Mesendoderm (in vitro differentiated cells): ENCODE data around the gene SRGAP3.

Experiments
- DNase-seq: peaks from one replicate; pipeline ENCODE4 v3.0.0; 2013
- H2AK5ac ChIP-seq: 2 replicates; pipeline ENCODE4 v1.6.1; 2013; ENCODE audit warnings: low read length, inconsistent platforms
- H2BK120ac ChIP-seq: 2 replicates; pipeline ENCODE4 v1.6.1; 2013; ENCODE audit warnings: low read depth, mild to moderate bottlenecking, low read length, moderate library complexity, mixed read lengths
- H2BK15ac ChIP-seq: replicated peaks from 2 replicates; pipeline ENCODE4 v1.6.1; 2013; ENCODE audit warnings: low read depth, mild to moderate bottlenecking, moderate library complexity
- H2BK5ac ChIP-seq: 2 replicates; pipeline ENCODE4 v1.6.1; 2013; ENCODE audit warnings: low read length, inconsistent platforms
- H3K18ac ChIP-seq: 2 replicates; pipeline ENCODE4 v1.6.1; 2013; ENCODE audit warnings: mild to moderate bottlenecking, low read length, mixed read lengths
- H3K23ac ChIP-seq: one replicate; pipeline ENCODE4 v1.6.1; 2013; ENCODE audit warnings: low read length
- H3K27ac ChIP-seq: 2 replicates; pipeline ENCODE4 v1.5.1; 2013; ENCODE audit warnings: low read depth, mild to moderate bottlenecking, inconsistent platforms, low read length, moderate library complexity
- H3K27me3 ChIP-seq: 2 replicates; pipeline ENCODE4 v1.6.1; 2013; ENCODE audit warnings: low read length, control low read depth, mild to moderate bottlenecking, inconsistent platforms; ENCODE audit not compliant: insufficient read depth, poor library complexity
- H3K36me3 ChIP-seq: 2 replicates; pipeline ENCODE4 v1.6.1; 2013; ENCODE audit warnings: low read length, inconsistent platforms; ENCODE audit not compliant: control insufficient read depth, insufficient read depth
- H3K4ac ChIP-seq: one replicate; pipeline ENCODE4 v1.6.1; 2013; ENCODE audit warnings: low read depth, mild to moderate bottlenecking, low read length, moderate library complexity
- H3K4me1 ChIP-seq: 2 replicates; pipeline ENCODE4 v1.6.1; 2013; ENCODE audit warnings: low read depth, low read length, inconsistent platforms; ENCODE audit not compliant: control insufficient read depth
- H3K4me2 ChIP-seq: 2 replicates; pipeline ENCODE4 v1.6.1; 2013; ENCODE audit warnings: low read length
- H3K4me3 ChIP-seq: 2 replicates; pipeline ENCODE4 v1.5.1; 2013; ENCODE audit warnings: mild to moderate bottlenecking, low read length
- H3K56ac ChIP-seq: one replicate; pipeline ENCODE4 v1.6.1; 2013; ENCODE audit warnings: low read length
- H3K79me1 ChIP-seq: 2 replicates; pipeline ENCODE4 v1.6.1; 2013; ENCODE audit warnings: low read length, inconsistent platforms
- H3K79me2 ChIP-seq: 2 replicates; pipeline ENCODE4 v1.6.1; 2013; ENCODE audit warnings: mild to moderate bottlenecking, low read length; ENCODE audit not compliant: control insufficient read depth, insufficient read depth
- H3K9ac ChIP-seq: 2 replicates; pipeline ENCODE4 v1.6.1; 2013; ENCODE audit warnings: low read length, inconsistent platforms
- H4K5ac ChIP-seq: one replicate; pipeline ENCODE4 v1.6.1; 2013; ENCODE audit warnings: low read length
- H4K8ac ChIP-seq: one replicate; pipeline ENCODE4 v1.6.1; 2013; ENCODE audit warnings: low read depth, mild to moderate bottlenecking, control low read depth, low read length, moderate library complexity
- WGBS: extraction: QIAGEN DNeasy Blood & Tissue Kit; methylation state at CpG from one replicate; pipeline ENCODE4 v1.1.7; 2013; ENCODE audit warnings: low lambda C conversion rate, missing lambda C conversion rate; ENCODE audit not compliant: insufficient coverage; ENCODE audit errors: extremely low coverage; 5-methylcytosine and 5-hydroxymethylcytosine counted together

The SRGAP3 gene

DNA sequence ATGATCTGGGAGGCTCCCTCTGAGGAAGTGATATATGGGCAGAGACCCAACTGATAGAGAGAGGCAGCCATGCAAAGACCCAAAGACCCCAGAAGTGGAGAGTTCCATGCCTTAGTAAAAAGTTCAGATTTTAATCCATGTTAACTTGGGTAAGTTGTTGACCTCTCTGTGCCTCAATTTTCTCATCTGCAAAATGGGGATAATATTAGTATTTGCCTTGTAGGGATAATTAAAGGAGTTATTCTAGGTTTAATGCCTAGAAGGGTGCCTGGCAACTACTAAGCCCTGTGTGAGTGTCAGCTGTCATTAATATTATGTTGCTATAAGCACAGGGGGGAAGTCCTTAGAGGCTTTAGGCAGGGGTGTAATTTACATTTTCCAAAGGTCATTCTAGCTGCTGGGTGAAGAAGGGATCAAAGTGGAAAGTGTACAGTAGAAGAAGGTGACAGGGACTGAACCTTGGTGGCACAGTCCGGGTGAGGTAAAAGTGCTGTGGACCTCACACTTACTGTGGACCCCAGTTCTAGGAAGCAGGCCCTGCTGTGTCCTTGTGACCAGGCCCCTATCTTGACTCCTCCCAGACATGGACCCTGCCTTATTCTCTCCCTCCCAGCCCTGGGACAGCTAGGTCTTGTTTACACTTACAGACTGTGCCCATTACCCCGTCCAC lies 283.2 kb downstream of the SRGAP3 start:
- Histone ChIP-seq H2BK15ac (no peak overlapping the region), H4K8ac (no peak overlapping the region), H2BK120ac (no peak overlapping the region), H3K4me1 (peaks cover 5% of the 10 kb centered on the region), H2AK5ac (no peak overlapping the region), H3K79me2 (peaks cover 17% of the 10 kb centered on the region), H4K5ac (no peak overlapping the region), H3K23ac (no peak overlapping the region), H3K4me2 (no peak overlapping the region), H3K36me3 (no peaks in the 10 kb centered on the region), H3K27me3 (no peaks in the 10 kb centered on the region), H3K18ac (no peak overlapping the region), H2BK5ac (no peak overlapping the region), H3K79me1 (peaks cover 10% of the 10 kb centered on the region), H3K56ac (no peak overlapping the region), H3K4ac (no peak overlapping the region), H3K9ac (no peak overlapping the region), H3K27ac (no peak overlapping the region), H3K4me3 (no peak overlapping the region)
- no peak for DNase-seq
- WGBS, result no CpG with 5 or more reads among the region's 2 CpGs

DNA sequence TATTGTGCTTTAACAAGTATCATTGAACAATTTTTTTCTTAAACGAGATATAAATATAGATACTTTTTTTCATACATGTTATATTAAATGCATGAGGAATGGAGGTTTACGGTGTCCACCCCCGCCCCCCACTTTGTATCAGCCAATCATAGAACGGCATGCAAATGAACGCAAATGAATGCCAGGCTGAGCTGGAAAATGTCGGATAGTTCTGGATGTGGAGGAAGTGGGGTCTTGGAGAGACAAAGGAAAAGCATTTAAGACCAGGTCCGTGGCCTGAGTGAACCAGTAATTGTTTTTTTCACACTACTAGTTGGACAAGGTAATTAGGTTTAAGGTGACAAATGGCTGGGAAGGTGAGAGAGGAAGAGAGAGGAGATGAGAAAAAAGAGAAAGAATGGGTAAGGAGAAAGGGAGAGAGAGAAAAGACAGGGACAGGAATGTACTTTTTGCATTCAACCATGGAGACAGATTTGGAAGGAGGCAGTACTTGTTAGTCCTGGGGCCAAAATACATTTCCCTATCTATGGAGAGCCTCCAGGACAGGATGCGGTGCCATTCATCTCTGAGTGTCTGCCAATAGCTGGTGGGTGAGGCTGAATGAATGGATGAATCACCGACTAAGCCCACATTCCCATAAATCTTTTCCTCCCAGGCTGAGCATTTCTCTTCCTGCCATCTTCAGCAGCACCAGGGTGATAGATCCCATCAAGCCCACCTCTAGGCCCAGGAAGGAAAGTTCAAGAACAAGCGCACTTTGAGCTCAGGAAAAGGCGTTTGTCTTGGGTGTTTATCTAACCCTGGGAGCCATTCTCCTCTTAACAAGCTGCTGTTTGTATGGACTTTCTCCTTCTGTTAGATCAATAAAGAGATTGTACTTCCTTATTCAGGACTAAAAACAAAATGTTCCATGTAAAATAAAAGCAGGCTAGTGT lies 284.7 kb downstream of the SRGAP3 start:
- no peak overlapping the region for H3K4me3 ChIP-seq
- no CpG with 5 or more reads among the region's 11 CpGs for WGBS
- no peak overlapping the region for H3K4ac ChIP-seq
- H3K23ac ChIP-seq, result no peak overlapping the region
- H2BK120ac ChIP-seq, result no peak overlapping the region
- peaks cover 5% of the 10 kb centered on the region for H3K4me1 ChIP-seq
- DNase-seq, result peak; percentile 58
- H3K79me2 ChIP-seq, result peaks cover 18% of the 10 kb centered on the region
- no peak overlapping the region for H3K27ac ChIP-seq
- no peak overlapping the region for H4K8ac ChIP-seq
- H3K9ac ChIP-seq, result no peak overlapping the region
- H3K36me3 ChIP-seq, result no peaks in the 10 kb centered on the region
- H3K4me2 ChIP-seq, result no peak overlapping the region
- H3K18ac ChIP-seq, result no peak overlapping the region
- no peak overlapping the region for H2BK5ac ChIP-seq
- no peak overlapping the region for H2BK15ac ChIP-seq
- H2AK5ac ChIP-seq, result no peak overlapping the region
- H3K56ac ChIP-seq, result no peak overlapping the region
- H3K79me1 ChIP-seq, result peaks cover 10% of the 10 kb centered on the region
- no peak overlapping the region for H4K5ac ChIP-seq
- no peaks in the 10 kb centered on the region for H3K27me3 ChIP-seq

DNA sequence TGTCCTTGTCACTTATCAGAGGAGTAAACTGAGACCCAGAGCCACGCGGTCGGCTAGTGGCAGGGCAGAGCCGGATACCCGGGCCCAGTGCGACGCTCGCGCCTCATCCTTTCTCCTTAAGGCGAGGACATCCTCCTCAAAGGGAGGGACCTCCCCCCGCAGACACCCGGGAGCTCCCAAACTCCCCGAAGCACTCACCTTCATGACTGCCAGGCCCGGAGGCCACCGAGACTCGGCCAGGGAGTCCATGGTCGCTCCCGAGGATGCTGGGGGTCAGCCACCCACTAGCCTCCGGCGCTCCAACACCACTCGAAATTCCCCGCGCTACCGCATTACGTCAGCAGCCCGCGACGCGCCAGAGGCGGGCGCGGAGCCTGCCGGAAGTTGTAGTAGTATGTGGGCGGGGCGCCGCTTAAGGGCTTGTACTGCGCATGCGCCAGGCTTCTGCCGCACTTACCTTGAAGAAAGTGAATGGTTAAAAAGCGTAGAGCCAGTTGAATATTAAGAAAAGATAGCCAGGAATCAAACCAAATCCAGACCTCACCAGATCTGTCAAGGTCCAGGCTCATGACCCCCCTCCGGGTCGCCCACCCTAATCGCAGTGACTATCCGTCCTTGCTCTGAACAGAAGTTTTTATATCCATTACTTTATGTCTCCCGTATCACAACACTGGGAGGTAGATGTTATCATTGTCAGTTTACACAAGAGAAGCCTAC lies 286.2 kb downstream of the SRGAP3 start, which contains the start of gene RAD18:
TSS of gene RAD18 (minus strand) at position 336 of the 717 bp plus-strand sequence. CDS start at position 249, 87 bp downstream.
- H2BK15ac ChIP-seq, result no peak within 1 kb of the TSS
- H3K4me2 ChIP-seq, result peak within 1 kb of the TSS; percentile 90
- peak within 1 kb of the TSS; percentile 65 for H3K4ac ChIP-seq
- peak within 1 kb of the TSS; percentile 33 for H4K5ac ChIP-seq
- H3K18ac ChIP-seq, result no peak within 1 kb of the TSS
- peak within 1 kb of the TSS; percentile 92 for H3K56ac ChIP-seq
- no peak within 1 kb of the TSS for H2BK5ac ChIP-seq
- H3K79me1 ChIP-seq, result peaks cover 14% of the 10 kb centered on the region
- H3K4me3 ChIP-seq, result peak within 1 kb of the TSS; percentile 96
- no peak within 1 kb of the TSS for H2AK5ac ChIP-seq
- no peak within 1 kb of the TSS for H4K8ac ChIP-seq
- no CpG with 5 or more reads among the region's 45 CpGs for WGBS
- DNase-seq, result peak; percentile 95
- peaks cover 23% of the 10 kb centered on the region for H3K79me2 ChIP-seq
- no peak within 1 kb of the TSS for H3K23ac ChIP-seq
- no peaks in the 10 kb centered on the region for H3K36me3 ChIP-seq
- no peak within 1 kb of the TSS for H3K27ac ChIP-seq
- H3K9ac ChIP-seq, result peak within 1 kb of the TSS; percentile 96
- H2BK120ac ChIP-seq, result no peak within 1 kb of the TSS
- no peaks in the 10 kb centered on the region for H3K27me3 ChIP-seq
- peaks cover 5% of the 10 kb centered on the region for H3K4me1 ChIP-seq

DNA sequence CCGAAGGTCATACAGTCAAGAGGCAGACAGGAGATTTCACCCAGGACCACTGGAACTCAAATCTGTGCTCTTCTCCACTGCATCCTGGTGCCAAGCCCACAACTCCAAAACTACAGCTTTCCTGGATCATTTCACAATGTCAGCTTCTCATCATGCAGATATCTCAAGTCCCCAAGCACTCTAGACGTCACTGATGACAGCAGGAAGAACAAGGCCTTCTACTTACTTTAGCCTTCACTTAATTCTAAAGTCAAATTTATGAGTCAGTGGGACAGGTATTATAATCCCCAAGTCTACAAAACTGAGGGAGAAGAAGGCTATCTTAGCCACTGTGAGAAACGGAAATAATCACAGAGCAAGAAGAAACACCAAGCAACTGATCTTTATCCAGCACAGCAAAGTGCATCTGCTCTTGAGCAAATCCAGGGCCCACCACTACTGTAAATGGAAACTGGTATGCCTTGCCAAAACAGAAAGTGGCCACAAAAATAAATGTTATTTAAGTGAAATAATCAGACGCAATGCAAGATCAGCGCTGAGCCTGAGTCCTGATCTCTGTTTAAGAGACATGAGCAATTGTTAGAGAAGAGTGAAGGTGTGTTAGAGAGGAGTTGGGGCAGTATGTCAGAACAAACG lies 287.1 kb downstream of the SRGAP3 start:
- no peak overlapping the region for H3K27ac ChIP-seq
- peak overlapping the region; percentile 96 for H3K9ac ChIP-seq
- H2AK5ac ChIP-seq, result no peak overlapping the region

DNA sequence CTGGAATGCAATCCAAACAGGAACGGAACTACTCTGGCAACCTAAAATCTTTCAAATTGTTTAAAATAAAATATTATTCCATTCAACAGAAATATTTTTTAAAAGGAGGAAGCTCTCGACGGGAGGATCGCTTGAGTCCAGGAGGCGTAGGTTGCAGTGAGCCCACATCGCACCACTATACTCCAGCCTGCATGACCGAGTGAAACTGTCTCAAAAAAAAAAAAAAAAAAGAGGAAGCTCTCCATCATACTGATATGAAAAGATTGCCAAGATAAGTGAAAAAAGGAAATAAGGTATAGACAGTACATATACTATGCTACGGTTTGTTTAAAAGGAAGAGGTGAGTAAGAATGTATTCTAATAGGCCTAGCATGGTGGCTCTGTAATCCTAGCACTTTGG lies 289.8 kb downstream of the SRGAP3 start:
- no peaks in the 10 kb centered on the region for H3K36me3 ChIP-seq
- H3K4me3 ChIP-seq, result no peak overlapping the region
- peaks cover 5% of the 10 kb centered on the region for H3K4me1 ChIP-seq
- no peak overlapping the region for H3K4ac ChIP-seq
- peaks cover 31% of the 10 kb centered on the region for H3K79me2 ChIP-seq
- H3K4me2 ChIP-seq, result no peak overlapping the region
- H2BK5ac ChIP-seq, result no peak overlapping the region
- H2AK5ac ChIP-seq, result no peak overlapping the region
- DNase-seq, result no peak
- WGBS, result no CpG with 5 or more reads among the region's 8 CpGs
- H4K8ac ChIP-seq, result no peak overlapping the region
- H3K27me3 ChIP-seq, result no peaks in the 10 kb centered on the region
- no peak overlapping the region for H3K27ac ChIP-seq
- H3K56ac ChIP-seq, result no peak overlapping the region
- H2BK15ac ChIP-seq, result no peak overlapping the region
- peaks cover 22% of the 10 kb centered on the region for H3K79me1 ChIP-seq
- H3K9ac ChIP-seq, result no peak overlapping the region
- H3K23ac ChIP-seq, result no peak overlapping the region
- no peak overlapping the region for H2BK120ac ChIP-seq
- H3K18ac ChIP-seq, result no peak overlapping the region
- no peak overlapping the region for H4K5ac ChIP-seq

More for the DNA sequence above, 287.1 kb downstream of the SRGAP3 start:
- Histone ChIP-seq H4K5ac (no peak overlapping the region), H2BK120ac (no peak overlapping the region), H2BK5ac (no peak overlapping the region), H3K79me1 (peaks cover 14% of the 10 kb centered on the region), H3K4me3 (peak overlapping the region; percentile 96), H3K23ac (no peak overlapping the region), H3K56ac (peak overlapping the region; percentile 92), H3K4me1 (peaks cover 5% of the 10 kb centered on the region), H3K4ac (no peak overlapping the region), H3K79me2 (peaks cover 23% of the 10 kb centered on the region), H3K18ac (no peak overlapping the region), H4K8ac (no peak overlapping the region), H3K27me3 (no peaks in the 10 kb centered on the region), H3K36me3 (no peaks in the 10 kb centered on the region), H2BK15ac (no peak overlapping the region), H3K4me2 (peak overlapping the region; percentile 51)
- DNase-seq, result no peak
- no CpG with 5 or more reads among the region's 6 CpGs for WGBS
